ENCODE measurements around the gene FBXO10.
"Not testable (repeated sequence)": the region's sequence is repeated elsewhere in the genome, so short reads cannot be mapped to it uniquely, and the experiment has no call there.

The FBXO10 gene

DNA sequence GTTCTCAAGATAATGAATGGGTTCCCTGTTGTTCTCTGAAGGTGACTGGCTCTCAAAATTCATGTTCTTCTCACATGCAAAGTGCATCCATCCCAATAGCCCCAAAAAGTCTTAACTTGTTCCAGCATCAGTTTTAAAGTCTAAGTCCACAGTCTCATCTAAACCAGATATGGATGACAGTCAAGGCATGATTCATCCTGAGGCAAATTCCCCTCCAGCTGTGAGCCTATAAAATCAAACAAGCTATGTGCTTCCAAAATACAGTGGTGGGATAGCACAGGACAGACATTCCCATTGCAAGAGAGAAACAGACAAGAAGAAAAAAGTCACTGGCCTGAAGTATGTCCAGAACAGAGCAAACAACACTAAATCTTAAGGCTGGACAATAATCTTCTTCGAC, 25.4 kb downstream of the FBXO10 start:
- DNase-seq (ENCODE audit: low read depth in 3 of 3): no peak

DNA sequence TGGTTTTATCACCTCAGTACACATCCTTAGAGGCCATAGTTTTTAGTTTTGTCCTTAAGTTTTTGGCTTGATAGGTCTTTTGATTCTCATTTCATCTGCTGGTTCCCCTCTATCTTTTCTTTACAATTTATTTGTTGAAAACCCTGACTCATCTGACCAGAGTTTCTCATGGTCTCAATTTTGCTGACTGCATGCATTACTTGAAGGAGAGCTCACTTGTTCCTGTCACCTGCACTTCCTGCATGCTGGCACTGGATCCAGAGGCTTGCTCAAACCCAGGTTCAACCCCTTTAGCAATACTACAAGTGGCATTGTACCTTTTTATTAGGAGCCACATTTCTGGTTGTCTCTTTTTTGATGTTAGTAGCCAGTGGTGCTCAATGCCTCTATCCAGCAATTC, 26.7 kb downstream of the FBXO10 start:
- DNase-seq (ENCODE audit: low read depth in 3 of 3): no peak

DNA sequence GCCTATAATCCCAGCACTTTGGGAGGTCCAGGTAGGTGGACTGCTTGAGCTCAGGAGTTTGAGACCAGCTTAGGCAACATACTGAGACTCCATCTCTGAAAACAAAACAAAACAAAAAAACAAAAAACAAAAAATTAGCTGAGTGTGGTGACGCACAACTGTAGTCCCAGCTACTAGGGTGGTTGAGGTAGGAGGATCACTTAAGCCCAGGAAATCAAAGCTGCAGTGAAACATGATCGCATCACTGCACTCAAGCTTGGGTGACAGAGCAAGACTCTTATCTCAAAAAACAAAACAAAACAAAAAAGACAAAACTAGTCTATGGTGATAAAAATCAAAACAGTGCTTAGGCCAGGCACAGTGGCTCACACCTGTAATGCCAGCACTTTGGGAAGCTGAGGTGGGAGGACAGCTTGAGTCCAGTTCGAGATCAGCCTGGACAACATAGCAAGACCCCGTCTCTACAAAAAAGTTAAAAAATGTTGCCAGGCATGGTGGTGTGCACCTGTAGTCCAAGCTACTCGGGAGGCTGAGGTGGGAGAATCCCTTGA, 28.8 kb downstream of the FBXO10 start:
- no peak for DNase-seq (ENCODE audit: low read depth in 3 of 3)

DNA sequence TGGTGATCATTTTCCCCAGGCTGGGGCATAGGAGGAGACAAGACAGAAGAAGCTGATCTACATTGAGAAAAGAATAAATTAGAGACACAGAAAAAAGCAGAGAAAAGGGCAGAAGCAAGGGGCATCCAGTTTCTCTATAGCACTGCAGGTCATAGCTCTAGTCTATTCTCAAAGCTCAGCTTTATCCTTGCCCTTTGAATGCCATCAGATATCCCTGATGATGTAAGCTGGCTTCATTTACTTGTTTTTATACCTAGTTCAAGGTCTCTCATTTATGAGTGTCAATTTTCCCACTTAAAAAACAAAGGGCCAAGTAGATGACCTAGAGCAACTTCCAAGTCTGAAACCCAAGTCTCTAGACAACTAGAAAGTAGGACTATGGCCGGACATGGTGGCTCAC, 32.7 kb downstream of the FBXO10 start:
- no peak for DNase-seq (ENCODE audit: low read depth in 3 of 3)

DNA sequence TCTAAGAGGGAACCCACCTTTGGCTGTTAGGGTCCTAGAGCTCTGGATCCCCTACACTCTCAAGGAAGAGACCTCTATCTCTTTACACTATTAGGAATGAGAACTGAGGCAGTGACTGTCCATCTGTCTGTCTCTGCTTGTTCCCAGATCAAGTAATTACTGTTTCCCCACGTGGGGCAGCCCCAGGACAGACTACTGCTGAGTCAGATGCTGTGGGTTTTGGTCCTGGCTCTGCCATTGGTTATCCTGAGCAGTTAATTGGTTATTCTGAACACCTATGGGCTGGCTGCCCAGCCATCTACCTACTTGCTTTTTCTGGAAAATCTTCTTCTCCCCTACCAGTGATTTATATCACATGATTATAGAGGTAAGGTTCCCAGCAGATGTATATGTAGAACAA, 33.3 kb downstream of the FBXO10 start:
- DNase-seq (ENCODE audit: low read depth in 3 of 3): no peak

DNA sequence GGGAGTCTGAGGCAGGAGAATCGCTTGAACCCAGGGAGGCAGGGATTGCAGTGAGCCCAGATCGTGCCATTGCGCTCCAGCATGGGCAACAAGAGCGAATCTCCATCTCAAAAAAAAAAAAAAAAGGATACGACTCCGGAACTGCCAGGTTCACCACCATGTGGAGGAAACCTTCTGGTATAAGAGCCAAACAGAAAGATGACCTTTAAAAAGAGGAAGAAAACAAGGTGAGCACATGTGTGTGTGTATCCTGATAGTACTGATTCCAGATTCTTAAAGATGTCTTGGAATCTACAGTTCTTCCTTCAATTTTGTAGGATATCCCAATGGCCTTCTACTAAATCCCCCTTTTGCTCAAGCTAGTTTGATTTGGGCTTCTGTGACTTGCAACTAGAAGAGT, 33.7 kb downstream of the FBXO10 start:
- no peak for DNase-seq (ENCODE audit: low read depth in 3 of 3)

DNA sequence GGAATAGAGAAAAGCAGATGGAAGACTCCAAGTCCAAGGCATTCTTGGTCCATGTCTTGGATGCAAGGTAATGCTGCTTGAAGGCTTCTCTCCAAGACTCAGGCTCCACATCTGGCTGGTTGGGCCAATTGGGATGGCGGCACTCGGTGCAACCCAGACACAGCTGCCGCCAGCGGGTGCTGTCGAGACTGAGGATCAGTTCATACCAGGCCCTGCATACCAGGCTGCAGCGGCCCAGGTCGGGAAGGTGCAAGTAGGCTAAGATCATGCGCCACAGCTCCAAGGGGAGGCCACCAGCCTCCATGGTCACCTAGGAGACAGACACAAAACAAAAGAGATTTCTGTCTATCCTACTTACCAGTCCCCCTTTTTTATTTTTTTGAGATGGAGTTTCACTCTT, 34.7 kb downstream of the FBXO10 start:
- DNase-seq (ENCODE audit: low read depth in 3 of 3): no peak

DNA sequence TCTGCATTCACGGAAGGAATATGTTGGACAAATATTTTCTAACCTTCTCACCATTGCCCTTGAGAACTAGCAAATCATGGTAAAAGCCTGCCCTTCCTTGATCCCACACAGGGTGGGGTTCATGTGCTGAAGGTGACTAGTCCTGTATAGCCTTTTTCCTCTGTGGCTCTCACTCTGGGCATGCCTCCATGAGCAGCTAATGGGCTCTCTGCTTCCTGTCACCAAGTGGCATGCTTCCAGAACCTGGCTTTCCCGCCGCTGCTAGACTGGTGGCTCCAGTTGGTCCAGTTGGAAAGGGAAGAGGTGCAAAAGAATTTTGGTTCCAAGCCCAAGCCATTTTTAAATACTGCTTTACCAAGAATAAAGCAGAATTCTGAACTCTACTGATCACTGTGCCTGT, 35.5 kb downstream of the FBXO10 start:
- DNase-seq (ENCODE audit: low read depth in 3 of 3): no peak

DNA sequence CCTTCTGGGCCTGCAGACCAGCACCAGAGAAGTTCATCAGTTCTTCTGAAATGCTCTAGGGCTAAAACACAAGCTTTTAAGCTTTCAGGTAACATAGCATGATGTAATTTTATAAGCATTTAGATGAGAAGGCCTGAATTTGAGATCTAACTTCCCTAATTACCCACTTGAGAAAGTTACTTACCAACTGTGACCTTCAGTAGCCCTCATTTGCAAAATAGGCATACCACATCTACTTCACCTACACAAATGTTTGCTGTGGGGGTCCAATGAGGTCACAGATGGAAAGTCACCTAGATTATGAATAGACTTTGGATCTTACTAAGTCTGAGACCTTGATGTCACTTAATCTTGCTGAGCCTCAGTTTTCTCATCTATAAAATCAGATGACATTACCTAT, 36.5 kb downstream of the FBXO10 start:
- DNase-seq (ENCODE audit: low read depth in 3 of 3): no peak

DNA sequence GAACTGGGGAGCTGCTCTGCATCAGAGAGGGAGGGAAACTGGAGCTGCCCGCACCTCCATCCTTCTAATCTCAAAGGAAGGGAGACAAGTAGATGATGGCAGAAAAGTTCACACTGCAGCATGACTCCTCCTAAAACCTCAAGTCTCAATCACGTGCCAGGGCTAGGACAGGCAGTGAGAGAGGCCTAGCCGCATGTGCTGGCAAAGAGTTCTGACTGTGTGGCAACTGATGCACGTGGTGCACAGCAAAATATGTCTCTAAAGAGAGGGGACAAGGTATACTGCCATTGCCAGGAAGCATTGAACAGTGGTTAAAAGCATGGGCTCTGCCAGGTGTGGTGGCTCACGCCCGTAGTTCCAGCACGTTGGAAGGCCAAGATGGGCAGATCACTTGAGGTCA, 38.1 kb downstream of the FBXO10 start:
- no peak for DNase-seq (ENCODE audit: low read depth in 3 of 3)

DNA sequence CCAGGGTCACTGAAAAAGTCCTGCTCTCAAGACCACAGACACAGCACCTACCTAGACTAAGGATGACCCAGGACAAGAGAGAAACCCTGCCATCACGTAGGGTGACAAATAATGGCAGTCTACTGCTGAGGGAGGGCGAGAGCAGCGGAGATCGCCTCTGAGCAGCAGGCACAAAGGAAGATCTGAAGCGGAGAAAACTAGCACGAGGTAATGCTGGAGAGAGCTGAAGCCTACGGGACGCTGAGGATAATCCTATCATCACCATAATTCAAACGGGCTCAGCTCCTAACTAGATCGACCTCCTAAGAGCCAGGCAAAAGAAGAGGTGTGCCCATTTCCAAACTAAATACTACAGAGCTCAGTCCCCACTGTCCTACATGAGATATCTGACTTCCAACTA, 41.3 kb downstream of the FBXO10 start:
- no peak for DNase-seq (ENCODE audit: low read depth in 3 of 3)

DNA sequence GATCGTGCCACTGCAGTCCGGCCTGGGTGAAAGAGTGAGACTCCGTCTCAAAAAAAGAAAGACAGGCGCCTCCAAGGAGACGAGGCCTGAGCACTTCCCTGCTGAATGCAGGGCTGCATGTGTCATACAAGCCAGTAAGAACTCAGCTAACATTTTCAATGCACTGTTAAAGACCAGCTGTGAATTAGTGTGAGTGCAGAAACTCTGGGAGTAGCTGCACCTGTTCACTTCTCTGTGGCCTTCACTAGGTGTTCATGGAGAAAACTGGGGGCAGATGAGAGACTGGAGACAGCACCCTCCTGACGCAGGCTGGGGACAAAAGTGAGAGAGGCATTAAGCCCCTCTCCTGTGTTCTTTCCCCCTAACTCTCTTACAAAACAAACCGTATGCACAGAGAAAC, 41.8 kb downstream of the FBXO10 start:
- DNase-seq (ENCODE audit: low read depth in 3 of 3): no peak

DNA sequence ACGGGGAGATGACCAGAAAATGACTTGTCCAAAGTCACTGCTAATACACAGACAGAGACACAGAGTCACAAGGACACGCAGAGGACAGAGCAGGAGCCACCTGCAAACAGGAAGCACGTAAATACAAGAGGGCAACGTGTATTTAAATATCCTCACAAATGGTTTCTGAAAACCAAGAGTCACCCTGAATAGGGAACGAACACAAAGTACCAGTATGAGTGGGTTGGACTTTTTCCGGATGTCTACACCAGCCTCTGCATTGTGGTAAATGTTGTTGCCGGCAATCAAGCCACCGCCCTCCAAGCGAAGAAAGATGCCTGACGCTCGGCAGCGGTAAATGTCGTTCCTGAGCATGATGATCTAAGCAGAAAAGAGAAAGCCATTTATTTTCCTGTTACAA, 44.5 kb downstream of the FBXO10 start:
- DNase-seq (ENCODE audit: low read depth in 3 of 3): peak in 1 of 3 donors; percentile 7

DNA sequence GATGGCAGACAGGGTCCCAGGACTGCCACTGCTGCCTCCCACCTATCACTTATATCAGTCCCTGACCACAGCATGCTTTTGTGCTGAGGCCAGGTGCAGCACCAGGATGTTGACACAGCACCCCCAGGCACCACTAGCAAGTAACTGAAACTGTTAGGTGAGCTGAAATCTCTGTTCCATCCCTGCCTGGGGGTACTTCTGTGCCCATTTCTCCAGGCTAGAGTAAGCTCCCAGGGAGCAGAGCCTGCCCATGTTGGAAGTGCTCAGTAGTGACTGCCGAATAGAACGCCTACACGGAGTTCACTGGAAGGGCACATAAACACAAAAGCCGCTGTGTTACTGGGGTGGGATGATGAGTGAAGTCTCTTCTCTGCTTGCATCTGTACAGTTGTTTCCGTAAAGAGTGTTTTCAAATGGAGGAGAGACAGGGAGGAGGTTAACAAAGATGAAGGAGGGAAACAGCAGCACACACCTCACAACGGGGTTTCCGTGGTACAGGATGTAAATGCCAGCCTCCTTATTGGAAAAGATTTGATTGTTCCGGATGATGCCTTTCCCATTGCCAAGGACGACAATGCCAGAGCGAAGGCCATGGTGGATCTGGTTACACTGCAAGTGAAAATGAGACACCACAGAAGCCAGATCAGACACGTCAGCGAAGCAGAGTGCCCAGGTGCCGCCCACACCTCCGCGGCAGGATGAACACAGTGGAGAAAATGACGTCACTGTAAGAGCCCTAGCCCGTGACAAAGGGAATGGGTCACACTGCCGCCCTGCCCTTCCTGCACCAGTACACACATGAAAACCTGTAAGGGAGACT, 47.3 kb downstream of the FBXO10 start:
- DNase-seq (ENCODE audit: low read depth in 3 of 3): peak; percentile 58 to 69 (median 63)

DNA sequence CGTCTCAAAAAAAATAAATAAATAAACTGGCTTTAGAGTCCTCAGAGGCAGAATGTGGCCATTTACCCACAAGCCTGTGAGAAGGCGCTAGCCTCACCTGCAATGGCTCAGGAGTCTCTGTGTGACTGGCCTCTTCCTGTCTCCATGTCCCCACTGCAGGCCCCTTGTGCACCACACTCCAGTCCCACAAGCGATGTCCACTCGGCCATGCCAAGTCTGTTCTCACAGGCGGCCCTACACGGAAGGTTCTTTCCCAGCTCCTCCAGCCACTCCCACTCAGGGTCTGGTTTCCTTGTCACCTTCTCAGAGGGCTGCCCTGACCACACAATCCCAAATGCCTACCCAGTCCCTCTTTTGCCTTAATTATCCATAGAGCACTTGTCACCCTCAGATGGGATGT, 52.3 kb downstream of the FBXO10 start:
- no peak for DNase-seq (ENCODE audit: low read depth in 3 of 3)

DNA sequence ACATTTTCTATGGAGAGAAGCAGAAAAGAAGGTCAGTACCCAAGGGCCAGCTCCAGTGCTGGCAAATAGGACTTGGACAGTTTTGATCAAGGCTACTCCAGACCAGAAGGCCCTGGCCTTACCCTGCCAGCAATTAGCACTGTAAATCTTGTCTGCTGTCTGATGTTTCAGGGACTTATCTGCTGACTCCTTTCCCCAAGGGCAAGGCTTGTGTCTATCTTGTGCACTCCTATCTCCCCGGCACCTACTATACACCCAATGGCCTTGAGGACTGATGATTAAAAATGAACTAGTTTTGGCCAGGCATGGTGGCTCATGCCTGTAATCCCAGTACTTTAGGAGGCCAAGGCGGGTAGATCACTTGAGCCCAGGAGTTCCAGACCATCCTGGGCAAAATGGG, 53.2 kb downstream of the FBXO10 start:
- DNase-seq (ENCODE audit: low read depth in 3 of 3): no peak

DNA sequence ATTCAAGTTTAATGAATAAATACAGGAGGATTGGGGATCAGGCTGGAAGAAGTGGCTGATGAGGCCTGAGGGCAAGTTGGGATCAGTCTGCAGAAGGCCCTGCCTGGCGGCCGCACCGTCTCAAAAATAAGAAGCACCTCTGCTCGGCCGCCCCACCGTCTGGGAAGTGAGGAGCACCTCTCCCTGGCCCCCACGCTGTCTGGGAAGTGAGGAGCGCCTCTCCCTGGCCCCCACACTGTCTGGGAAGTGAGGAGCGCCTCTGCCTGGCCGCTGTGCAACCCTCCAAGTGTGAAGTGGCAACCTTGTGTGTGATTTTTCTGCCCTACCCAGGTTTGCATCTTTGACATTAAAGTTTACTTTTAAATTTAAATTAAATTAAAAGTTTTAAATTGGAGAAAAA, 55.1 kb downstream of the FBXO10 start:
- DNase-seq (ENCODE audit: low read depth in 3 of 3): no peak

DNA sequence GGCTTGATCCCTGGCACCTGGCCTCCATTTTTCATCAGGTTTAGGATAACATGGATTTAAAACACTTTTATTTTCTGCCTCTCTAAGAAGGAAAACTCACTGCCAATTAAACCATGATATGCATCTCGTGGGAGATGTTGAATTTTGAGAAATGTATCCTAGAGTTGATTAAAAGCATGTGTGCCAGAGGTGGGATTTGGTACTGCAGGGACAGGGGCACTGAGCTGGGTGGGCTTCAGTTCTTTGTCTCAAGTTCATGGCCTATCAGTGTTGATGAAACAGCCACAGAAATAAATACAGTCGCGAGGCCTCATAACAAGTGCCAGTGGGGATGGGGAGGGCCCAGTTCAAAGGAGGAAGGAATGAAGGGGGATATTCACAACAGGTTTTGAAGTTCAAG, 55.5 kb downstream of the FBXO10 start:
- no peak for DNase-seq (ENCODE audit: low read depth in 3 of 3)

DNA sequence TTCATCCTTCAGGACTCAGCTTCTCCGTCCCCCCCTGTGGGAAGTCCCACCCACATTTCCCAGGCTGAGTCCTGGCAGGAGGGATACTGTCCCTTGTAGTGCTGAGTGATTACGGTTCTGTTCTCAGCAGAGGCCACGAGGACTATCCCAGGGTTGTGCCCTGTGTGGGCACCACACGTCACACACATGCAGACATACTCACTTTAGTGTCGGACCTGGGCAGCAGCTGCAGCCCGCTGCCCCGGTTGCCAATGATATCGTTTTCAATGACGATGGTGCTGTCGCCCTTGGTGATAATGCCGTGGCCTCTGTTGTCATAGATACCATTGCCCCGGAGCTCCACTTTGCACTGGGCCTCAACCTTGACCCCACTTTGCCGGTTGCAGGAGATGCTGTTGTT, 58.3 kb downstream of the FBXO10 start:
- no peak for DNase-seq (ENCODE audit: low read depth in 3 of 3)

DNA sequence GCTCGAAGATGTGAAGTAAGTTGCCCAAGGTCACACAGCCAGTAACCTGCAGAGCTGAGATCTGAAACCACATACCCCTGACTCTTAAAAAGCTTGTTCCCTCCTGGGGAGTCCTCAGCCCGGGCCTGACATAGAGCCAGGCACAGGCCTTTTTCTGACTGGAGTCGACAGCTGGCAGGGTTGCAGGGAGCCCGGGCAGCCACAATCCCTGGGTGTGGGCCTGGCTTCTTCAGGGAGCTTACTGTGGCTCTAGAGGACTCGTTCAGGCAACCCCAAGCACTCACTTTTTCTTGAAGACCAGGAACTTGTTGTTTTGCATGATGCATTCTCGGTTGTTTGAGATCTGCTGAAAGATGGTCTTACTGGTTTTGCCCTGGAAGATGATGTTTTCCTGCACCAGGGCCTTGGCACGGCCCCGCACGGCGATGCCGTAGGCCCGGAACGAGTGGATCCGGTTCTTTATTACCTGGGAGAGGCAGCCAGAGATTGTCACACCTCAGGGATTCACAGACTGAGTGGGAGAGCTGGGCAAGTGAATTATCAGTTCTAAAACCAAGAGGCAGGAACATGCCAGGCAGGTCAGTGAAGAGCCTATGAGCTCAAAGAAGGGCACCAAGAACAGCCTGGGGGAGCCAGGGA, 60.4 kb downstream of the FBXO10 start:
- DNase-seq (ENCODE audit: low read depth in 3 of 3): no peak

DNA sequence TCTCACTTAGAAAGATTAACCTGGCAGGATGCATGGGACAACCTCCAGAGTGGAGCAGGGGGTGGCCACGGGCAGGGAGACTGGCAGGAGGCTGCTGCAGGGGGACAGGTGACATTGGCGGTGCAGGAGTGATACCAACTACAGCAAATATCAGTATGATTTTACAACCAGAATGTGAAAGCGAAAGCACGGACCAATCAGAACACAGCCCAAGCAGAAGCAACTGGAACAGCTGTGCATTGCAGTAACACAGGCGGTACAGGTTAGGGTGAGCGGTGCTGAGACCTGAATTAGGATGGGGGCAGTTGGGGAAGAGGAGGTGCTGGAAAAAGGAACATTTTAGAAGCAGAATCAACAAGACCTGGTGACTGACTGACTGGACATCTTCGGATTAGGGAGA, 61.2 kb downstream of the FBXO10 start:
- DNase-seq (ENCODE audit: low read depth in 3 of 3): no peak

DNA sequence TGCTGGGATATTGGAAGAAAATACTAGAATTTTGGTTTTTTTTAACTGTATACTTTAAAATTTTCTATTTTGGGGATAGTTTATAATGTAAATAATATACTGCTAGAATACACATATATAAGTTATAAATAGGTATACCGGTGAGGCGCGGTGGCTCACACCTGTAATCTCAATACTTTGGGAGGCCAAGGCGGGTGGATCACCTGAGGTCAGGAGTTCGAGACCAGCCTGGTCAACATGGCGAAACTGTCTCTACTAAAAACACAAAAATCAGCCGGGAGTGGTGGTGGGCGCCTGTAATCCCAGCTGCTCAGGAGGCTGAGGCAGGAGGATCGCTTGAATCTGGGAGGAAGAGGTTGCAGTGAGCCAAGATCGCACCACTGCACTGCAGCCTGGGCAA, 61.8 kb downstream of the FBXO10 start:
- DNase-seq (ENCODE audit: low read depth in 3 of 3): not testable (repeated sequence)

DNA sequence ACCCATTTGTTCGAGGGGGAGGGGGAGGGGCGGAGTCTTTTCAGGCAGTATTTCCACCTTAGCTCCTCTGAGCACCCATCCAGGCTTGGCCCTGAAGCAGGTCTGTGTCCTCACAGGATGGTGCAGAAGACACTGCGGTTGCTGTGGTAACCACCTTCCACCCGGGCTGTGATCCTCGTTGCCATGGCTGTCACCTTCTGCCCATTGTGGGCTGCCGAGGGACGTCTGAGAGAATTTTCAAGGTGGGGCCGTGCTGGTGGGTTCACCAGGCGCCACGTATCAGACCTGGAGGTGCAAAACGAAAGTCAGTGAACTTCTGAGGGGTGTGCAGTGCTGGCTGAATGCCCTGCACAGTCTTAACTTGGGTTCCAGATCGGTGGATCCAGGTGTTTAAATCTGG, 63.7 kb downstream of the FBXO10 start:
- no peak for DNase-seq (ENCODE audit: low read depth in 3 of 3)

Data from stimulated activated CD4-positive, alpha-beta T cell treated with anti-CD3 and anti-CD28 coated beads, TNF-alpha, amount 100 ng/mL, for 48 hours (primary cell).